H9 (cell line): ENCODE results near the gene SLC12A1. TPM values are rescaled to one million over a fixed set of nuclear protein-coding genes. Genes with fewer than 3 reads are reported as not detected.

Experiments
- DNase-seq: peaks from one replicate; pipeline ENCODE4 v3.0.0-alpha.2; 2017
- H2AFZ ChIP-seq: one replicate; pipeline ENCODE4 v1.6.1; 2013; ENCODE audit warnings: mild to moderate bottlenecking, low read length, control low read depth, moderate library complexity
- H2AK5ac ChIP-seq: 2 replicates; pipeline ENCODE4 v1.6.1; 2013; ENCODE audit warnings: low read length, control low read depth, mixed read lengths; ENCODE audit not compliant: insufficient read length
- H2BK120ac ChIP-seq: one replicate; pipeline ENCODE4 v1.6.1; 2013; ENCODE audit warnings: low read depth, mild to moderate bottlenecking, low read length, control low read depth, inconsistent platforms; ENCODE audit not compliant: poor library complexity, severe bottlenecking
- H2BK12ac ChIP-seq: 2 replicates; pipeline ENCODE4 v1.6.1; 2013; ENCODE audit warnings: low read length, control low read depth, mixed read lengths, low read depth; ENCODE audit not compliant: insufficient read length
- H2BK15ac ChIP-seq: 2 replicates; pipeline ENCODE4 v1.6.1; 2013; ENCODE audit warnings: low read depth, low read length, control low read depth
- H2BK20ac ChIP-seq: one replicate; pipeline ENCODE4 v1.6.1; 2013; ENCODE audit warnings: low read depth, mild to moderate bottlenecking, low read length, control low read depth, inconsistent platforms; ENCODE audit not compliant: poor library complexity, severe bottlenecking
- H2BK5ac ChIP-seq: 2 replicates; pipeline ENCODE4 v1.6.1; 2013; ENCODE audit warnings: low read length, control low read depth, mixed read lengths; ENCODE audit not compliant: insufficient read length
- H3K14ac ChIP-seq: 2 replicates; pipeline ENCODE4 v1.6.1; 2013; ENCODE audit warnings: low read length, control low read depth; ENCODE audit not compliant: insufficient read depth
- H3K18ac ChIP-seq: 2 replicates; pipeline ENCODE4 v1.6.1; 2013; ENCODE audit warnings: low read depth, mild to moderate bottlenecking, mixed read lengths, low read length, control low read depth; ENCODE audit not compliant: insufficient read length
- H3K23ac ChIP-seq: 2 replicates; pipeline ENCODE4 v1.6.1; 2013; ENCODE audit warnings: low read length, control low read depth, mixed read lengths, low read depth; ENCODE audit not compliant: insufficient read length
- H3K23me2 ChIP-seq: 2 replicates; pipeline ENCODE4 v1.6.1; 2013; ENCODE audit warnings: low read depth, mild to moderate bottlenecking, mixed read lengths, low read length, control low read depth; ENCODE audit not compliant: insufficient read length, poor library complexity, severe bottlenecking
- H3K27ac ChIP-seq: 2 replicates; pipeline ENCODE4 v1.5.1; 2013; ENCODE audit warnings: low read length, control low read depth, mixed read lengths, low read depth; ENCODE audit not compliant: insufficient read length
- H3K27me3 ChIP-seq: 2 replicates; pipeline ENCODE4 v1.6.1; 2013; ENCODE audit warnings: low read length, control low read depth, inconsistent platforms; ENCODE audit not compliant: insufficient read depth
- H3K4ac ChIP-seq: 2 replicates; pipeline ENCODE4 v1.6.1; 2013; ENCODE audit warnings: low read depth, mild to moderate bottlenecking, control low read depth, inconsistent platforms, low read length, moderate library complexity
- H3K4me1 ChIP-seq: 2 replicates; pipeline ENCODE4 v1.6.1; 2013; ENCODE audit warnings: low read length, control low read depth, inconsistent platforms; ENCODE audit not compliant: insufficient read depth
- H3K4me2 ChIP-seq: 2 replicates; pipeline ENCODE4 v1.6.1; 2013; ENCODE audit warnings: low read length, control low read depth, mixed read lengths; ENCODE audit not compliant: insufficient read length, insufficient read depth
- H3K56ac ChIP-seq: 2 replicates; pipeline ENCODE4 v1.6.1; 2013; ENCODE audit warnings: low read depth, mild to moderate bottlenecking, mixed read lengths, low read length, control low read depth; ENCODE audit not compliant: insufficient read length
- H3K79me1 ChIP-seq: 2 replicates; pipeline ENCODE4 v1.6.1; 2013; ENCODE audit warnings: low read depth, mild to moderate bottlenecking, moderate library complexity, low read length, control low read depth, inconsistent platforms; ENCODE audit not compliant: insufficient read depth, poor library complexity, severe bottlenecking
- H3K79me2 ChIP-seq: 2 replicates; pipeline ENCODE4 v1.6.1; 2013; ENCODE audit warnings: low read length, control low read depth, inconsistent platforms; ENCODE audit not compliant: insufficient read depth
- H3K9ac ChIP-seq: 2 replicates; pipeline ENCODE4 v1.6.1; 2013; ENCODE audit warnings: low read length, control low read depth, mixed read lengths; ENCODE audit not compliant: insufficient read length; ENCODE audit errors: extremely low read depth
- H3K9me3 ChIP-seq: one replicate; pipeline ENCODE4 v1.6.1; 2013; ENCODE audit warnings: low read depth, low read length, inconsistent platforms; ENCODE audit not compliant: control insufficient read depth
- H3T11ph ChIP-seq: one replicate; pipeline ENCODE4 v1.6.1; 2013; ENCODE audit warnings: mild to moderate bottlenecking, low read length, control low read depth, inconsistent platforms
- H4K20me1 ChIP-seq: one replicate; pipeline ENCODE4 v1.6.1; 2013; ENCODE audit not compliant: control insufficient read depth, insufficient read length, insufficient read depth
- H4K5ac ChIP-seq: 2 replicates; pipeline ENCODE4 v1.6.1; 2013; ENCODE audit warnings: low read depth, mild to moderate bottlenecking, mixed read lengths, low read length, control low read depth; ENCODE audit not compliant: insufficient read length
- H4K8ac ChIP-seq: replicated peaks from 2 replicates; pipeline ENCODE4 v1.6.1; 2013; ENCODE audit warnings: low read length, control low read depth, mixed read lengths, low read depth; ENCODE audit not compliant: insufficient read length
- H4K91ac ChIP-seq: 2 replicates; pipeline ENCODE4 v1.6.1; 2013; ENCODE audit warnings: low read depth, mild to moderate bottlenecking, moderate library complexity, mixed read lengths, low read length, control low read depth; ENCODE audit not compliant: insufficient read length
- H3K27ac Mint-ChIP-seq, 3 experiments: 2 replicates in 2 of 3; 3 replicates in 1 of 3; pipeline ENCODE4 v1.8.0; 2020 to 2021; ENCODE audit warnings: mixed read lengths in 3 of 3, mild to moderate bottlenecking in 1 of 3, moderate library complexity in 1 of 3
- H3K27me3 Mint-ChIP-seq: 2 replicates; pipeline ENCODE4 v1.8.0; 2021; ENCODE audit warnings: low read depth, mild to moderate bottlenecking, moderate library complexity, mixed read lengths
- H3K36me3 Mint-ChIP-seq, 3 experiments: 2 replicates in 2 of 3; 3 replicates in 1 of 3; pipeline ENCODE4 v1.8.0; 2020 to 2021; ENCODE audit warnings: low read depth in 3 of 3, mixed read lengths in 3 of 3; ENCODE audit not compliant: insufficient read depth in 1 of 3
- H3K4me1 Mint-ChIP-seq, 2 experiments: 2 replicates each; pipeline ENCODE4 v1.8.0; 2020; ENCODE audit warnings: mixed read lengths in 2 of 2
- H3K4me3 Mint-ChIP-seq, 2 experiments: 2 replicates in 1 of 2; 3 replicates in 1 of 2; pipeline ENCODE4 v1.8.0; 2020 to 2021; ENCODE audit warnings: mild to moderate bottlenecking in 2 of 2, mixed read lengths in 2 of 2, moderate library complexity in 1 of 2
- H3K9me3 Mint-ChIP-seq, 2 experiments: 2 replicates in 1 of 2; 3 replicates in 1 of 2; pipeline ENCODE4 v1.8.0; 2020; ENCODE audit warnings: mild to moderate bottlenecking in 2 of 2, mixed read lengths in 2 of 2, moderate library complexity in 1 of 2
- WGBS: extraction: QIAGEN DNeasy Blood & Tissue Kit; methylation state at CpG from one replicate; pipeline ENCODE4 v1.1.7; 2013; ENCODE audit warnings: missing lambda C conversion rate, low lambda C conversion rate, mixed read lengths; ENCODE audit not compliant: insufficient read length; ENCODE audit errors: extremely low coverage; 5-methylcytosine and 5-hydroxymethylcytosine counted together
- total RNA-seq: library from RNA; stranded (reverse); gene quantifications from 2 replicates; pipeline ENCODE4 v1.2.1, GENCODE V29; 2021
- TF ChIP-seq, protein P1 (sequence below): fragments of 200-600 bp; sonication (generic); conservative IDR thresholded peaks from 3 replicates; pipeline ENCODE4 v1.8.0; 2021; ENCODE audit warnings: antibody characterized with exemption, mild to moderate bottlenecking

Gene SLC12A1
- total RNA-seq, 1 experiment from 2014 or later = 0.07 TPM

DNA sequence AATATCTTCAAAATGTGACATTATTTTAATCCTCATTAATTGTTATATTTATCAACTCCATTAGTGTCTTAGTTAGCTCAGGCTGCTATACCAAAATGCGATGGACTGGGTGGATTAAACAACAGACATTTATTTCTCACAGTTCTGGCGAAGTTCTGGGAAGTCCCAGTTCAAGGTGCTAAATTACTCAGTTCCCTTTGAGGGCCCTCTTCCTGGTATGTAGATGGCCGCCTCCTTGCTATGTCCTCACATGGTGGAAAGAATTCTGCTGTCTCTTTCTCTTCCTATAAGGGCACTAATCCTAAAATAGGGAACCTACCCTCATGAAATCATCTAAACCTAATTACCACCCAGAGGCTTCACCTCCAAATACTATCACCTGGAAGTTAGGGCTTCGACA, 86.4 kb downstream of the SLC12A1 start:
- Histone ChIP-seq H2AFZ (no peak overlapping the region), H3T11ph (no peak overlapping the region), H4K91ac (no peak overlapping the region), H4K5ac (no peak overlapping the region), H2BK15ac (no peak overlapping the region), H3K27ac (no peak overlapping the region), H2AK5ac (no peak overlapping the region), H3K23me2 (no peaks in the 10 kb centered on the region), H3K4me1 (peaks cover 10% of the 10 kb centered on the region; the same call in 1 of the 2 replicates), H3K56ac (no peak overlapping the region), H2BK20ac (no peak overlapping the region), H4K8ac (no peak overlapping the region), H3K9me3 (no peaks in the 10 kb centered on the region), H3K23ac (no peak overlapping the region), H2BK12ac (no peak overlapping the region), H3K14ac (no peak overlapping the region), H3K4me2 (no peak overlapping the region), H3K27me3 (no peaks in the 10 kb centered on the region), H2BK5ac (no peak overlapping the region), H4K20me1 (no peaks in the 10 kb centered on the region), H3K79me2 (no peaks in the 10 kb centered on the region), H3K79me1 (no peaks in the 10 kb centered on the region), H3K4ac (no peak overlapping the region), H3K9ac (no peak overlapping the region), H3K18ac (no peak overlapping the region), H2BK120ac (no peak overlapping the region)
- Mint-ChIP-seq H3K9me3 (no peaks in the 10 kb centered on the region), H3K36me3 (no peaks in the 10 kb centered on the region), H3K4me3 (no peak overlapping the region), H3K27ac (no peak overlapping the region), H3K4me1 (peaks cover 17 to 21% of the 10 kb centered on the region in 2 experiments), H3K27me3 (no peaks in the 10 kb centered on the region; the same call in 1 of the 2 replicates)
- TF ChIP-seq, protein P1, sequence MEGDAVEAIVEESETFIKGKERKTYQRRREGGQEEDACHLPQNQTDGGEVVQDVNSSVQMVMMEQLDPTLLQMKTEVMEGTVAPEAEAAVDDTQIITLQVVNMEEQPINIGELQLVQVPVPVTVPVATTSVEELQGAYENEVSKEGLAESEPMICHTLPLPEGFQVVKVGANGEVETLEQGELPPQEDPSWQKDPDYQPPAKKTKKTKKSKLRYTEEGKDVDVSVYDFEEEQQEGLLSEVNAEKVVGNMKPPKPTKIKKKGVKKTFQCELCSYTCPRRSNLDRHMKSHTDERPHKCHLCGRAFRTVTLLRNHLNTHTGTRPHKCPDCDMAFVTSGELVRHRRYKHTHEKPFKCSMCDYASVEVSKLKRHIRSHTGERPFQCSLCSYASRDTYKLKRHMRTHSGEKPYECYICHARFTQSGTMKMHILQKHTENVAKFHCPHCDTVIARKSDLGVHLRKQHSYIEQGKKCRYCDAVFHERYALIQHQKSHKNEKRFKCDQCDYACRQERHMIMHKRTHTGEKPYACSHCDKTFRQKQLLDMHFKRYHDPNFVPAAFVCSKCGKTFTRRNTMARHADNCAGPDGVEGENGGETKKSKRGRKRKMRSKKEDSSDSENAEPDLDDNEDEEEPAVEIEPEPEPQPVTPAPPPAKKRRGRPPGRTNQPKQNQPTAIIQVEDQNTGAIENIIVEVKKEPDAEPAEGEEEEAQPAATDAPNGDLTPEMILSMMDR = no peak
- DNase-seq = no peak
- no CpG with 5 or more reads among the region's 4 CpGs for WGBS
